Inflammatory macrophage (primary cell): ENCODE measurements around the gene ATG101.

Source experiments
- DNase-seq, 2 donors: peaks; one replicate each; pipeline ENCODE4 v3.0.0-alpha.2; 2020 to 2022

ATG101 gene

DNA sequence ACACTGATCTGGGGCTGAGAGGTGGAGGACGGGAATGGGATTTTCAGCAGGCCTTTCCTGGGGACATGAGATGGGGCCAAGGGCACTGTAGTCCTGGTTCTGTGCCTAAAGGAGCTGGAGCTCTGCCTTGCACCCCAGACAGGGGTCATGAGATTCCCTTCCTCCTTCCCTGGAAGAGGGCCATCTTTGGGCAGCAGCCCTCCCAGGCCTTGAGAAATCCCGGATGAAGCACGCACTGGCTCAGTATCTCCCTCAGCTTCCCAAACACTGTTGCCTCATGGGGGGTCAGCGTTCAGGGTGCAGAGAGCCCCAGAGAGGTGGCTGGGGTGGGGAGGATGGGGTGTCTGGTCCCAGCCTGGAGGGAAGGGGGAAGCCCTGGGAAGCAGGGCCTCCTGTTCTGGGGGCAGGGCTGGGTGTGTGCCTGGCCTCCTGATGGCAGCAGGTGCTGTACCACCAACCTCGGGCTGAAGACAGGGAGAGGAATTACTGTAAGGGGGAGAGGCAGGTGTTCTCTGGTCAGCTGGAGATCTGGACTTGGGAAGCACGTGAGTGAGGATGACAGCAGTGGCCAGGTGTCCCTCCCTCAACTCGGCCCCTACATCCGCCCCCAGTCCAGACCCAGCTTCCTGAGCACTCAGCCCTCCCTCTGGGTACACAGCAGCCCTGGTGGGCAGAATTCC is 26.9 kb upstream of the ATG101 start:
- no peak for DNase-seq

DNA sequence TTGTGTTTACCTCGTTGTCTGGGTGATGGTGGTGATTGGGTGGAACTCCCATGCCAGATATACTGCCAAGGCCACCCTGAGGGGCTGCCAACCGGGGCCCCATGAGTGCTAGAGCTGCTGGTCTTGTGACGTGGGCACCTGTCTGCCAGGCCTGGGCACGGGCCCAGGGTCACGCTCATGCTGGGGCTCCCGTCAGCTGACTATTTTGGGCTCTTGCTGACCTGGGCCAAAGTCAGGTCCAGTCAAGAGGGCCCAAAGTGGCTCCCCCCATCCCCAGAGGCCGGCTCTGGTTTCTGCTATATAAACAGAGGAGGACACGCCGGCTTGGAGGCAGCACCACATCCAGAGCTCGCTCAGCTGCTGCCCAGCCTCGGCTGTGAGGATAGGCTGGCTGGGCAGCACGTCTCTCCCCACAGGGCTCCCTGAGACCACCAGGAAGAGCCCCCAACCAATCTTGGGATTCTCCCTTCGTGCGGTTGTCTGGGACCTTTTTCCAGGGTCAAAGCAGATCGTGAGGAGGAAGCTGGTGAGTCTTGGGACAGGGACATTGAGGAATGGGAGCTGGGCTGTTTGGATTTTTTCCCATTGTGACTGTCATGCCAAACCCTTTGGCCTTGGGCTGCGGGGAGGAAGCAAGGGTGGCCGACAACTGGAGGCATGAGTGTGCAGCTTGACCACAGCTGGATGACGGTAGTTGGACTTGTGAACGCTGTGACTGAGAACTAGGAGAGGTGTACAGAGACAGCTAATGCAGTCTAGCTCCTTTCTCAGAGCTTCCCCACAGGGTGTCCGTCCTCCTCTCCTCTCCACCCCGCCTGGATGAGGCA is 26.2 kb upstream of the ATG101 start:
- no peak for DNase-seq

DNA sequence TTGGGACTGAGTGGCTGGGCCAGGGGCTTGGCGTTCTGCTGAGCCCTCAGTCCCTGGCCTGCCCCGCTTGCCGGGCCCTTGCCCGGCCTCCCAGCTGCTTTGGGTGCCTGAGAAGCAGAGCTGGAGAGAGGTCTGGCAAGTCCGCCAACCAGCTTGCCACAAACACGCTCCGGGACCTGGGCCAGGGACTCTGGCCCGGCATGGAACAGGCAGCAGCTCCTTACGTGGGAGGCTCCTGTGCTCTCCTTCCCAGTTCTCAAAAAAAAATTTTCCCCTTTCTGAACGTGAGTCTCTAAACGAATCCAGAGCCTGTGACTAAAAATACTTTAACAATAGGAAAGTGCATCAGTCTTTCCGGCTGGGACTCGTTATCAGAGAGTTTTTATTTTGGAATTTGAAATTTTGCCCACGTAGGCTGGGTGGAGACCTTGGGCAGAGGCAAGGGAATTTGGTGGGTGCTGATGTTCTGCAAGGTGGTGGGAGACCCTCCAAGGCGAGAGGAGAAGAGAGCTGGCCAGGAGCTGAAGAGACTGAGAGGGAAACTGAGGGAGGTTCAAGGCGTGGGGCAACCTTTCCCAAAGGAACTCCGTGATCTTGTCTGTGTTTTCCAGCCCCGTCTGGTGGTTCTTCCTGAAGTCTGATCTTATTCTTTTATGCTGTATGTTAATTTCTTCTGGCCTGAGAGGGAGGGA is 25.3 kb upstream of the ATG101 start:
- no peak for DNase-seq

DNA sequence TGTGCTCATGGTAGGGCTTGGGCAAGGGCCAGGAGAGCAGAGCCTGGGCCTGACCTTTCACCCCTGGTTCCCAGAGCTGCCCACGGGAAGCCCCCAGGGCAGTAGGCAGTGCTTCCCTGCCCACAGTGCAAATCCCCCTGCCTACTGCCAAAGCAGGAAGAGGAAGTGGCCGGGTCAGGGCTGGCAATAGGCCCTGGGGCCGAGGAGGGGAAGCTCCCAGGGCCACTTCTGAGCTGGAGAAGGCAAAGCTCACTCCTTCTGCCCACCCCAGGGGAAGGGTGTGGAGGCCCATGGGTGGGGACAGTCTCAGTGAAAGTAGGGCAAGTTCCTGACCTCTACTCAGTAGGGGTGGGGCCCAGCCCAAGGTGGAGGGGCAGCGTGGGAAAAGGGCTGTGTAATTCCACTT is 24.0 kb upstream of the ATG101 start:
- peak; percentile 73 to 83 for DNase-seq

DNA sequence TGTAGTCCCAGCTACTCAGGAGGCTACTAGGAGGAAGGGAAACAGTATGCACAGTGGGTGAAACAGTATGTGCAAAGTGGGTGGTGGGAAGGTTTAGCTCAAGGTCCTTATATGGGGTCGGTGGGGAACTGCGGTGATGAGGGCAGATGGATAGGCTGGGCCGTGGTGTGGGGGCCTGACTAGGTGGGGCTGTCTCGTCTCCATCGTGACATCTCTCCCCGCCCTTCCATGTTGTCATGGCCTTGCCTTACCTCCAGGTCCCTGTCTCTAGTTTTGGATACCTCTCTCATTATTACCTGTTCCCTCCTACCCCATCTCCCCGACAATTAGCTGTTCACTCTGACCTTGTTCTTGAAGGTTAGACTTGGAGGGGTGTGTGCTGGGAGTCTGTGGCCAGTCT is 22.9 kb upstream of the ATG101 start:
- DNase-seq: no peak

DNA sequence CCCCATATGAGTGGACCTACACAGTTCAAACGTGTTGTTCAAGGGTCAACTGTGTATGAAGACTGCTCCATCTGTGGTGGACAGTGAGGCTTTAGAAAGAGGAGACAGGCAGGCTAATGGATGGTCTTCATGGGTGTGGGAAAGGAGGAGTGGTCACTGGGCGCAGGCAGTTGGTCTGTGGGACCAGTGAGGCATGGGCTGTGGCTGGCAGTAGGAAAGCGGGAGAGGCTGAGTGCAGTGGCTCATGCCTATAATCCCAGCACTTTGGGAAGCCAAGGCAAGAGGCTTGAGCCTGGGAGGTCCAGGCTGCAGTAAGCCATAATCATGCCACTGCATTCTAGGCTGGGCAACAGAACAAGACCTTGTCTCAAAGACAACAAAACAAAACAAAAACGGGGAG is 20.5 kb upstream of the ATG101 start:
- no peak for DNase-seq

DNA sequence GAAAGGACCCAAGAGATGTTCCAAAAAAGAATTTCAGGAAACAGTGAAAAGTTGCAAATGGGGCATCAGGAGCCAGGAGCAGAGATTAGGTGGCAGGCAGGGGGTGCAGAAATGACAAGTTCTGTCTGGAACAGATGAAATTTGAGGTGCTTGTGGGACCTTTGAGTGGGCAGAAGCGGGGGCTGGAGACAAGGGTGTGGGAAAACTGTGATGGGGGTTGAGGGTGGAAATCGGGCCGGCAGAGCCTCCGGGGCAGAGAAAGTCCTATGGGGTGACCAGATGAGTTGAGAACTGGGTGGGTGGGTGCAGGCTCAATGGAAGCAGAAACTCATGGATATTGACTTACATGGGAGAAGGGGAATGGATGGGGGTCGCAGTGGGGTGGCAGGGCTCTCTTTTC is 20.1 kb upstream of the ATG101 start:
- DNase-seq: no peak

DNA sequence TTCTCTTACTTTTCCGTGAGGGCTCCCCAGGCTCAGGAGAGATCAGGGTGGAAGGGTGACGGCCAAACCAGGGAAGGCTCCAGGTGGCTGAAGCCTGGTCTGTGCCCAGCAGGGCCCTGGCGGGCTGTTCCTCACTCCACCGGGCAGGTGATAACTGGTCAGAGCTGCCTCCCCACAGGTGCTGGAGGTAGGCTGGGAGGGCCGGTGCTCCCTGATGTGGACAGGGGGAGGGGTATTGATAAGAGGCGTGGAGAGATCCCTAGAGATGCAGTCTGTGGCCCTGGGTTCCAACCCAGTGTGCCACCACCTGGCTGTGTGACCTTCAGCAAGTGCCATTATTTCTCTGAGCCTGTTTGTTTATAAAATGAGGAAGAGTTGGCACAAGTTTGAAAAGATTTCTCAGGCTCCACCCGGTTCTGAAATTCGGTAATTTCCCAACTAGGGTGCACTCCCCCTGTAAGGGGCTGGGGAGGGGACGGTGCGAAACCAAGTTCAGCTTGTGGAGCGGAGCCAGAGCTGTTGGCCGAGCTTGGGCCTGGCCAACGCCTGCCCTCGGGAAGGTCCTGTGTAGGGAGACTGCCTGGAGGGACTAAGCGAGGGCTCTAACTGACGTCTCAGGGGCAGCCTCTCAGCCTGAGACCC is 19.5 kb upstream of the ATG101 start:
- peak; percentile 22 to 41 for DNase-seq

DNA sequence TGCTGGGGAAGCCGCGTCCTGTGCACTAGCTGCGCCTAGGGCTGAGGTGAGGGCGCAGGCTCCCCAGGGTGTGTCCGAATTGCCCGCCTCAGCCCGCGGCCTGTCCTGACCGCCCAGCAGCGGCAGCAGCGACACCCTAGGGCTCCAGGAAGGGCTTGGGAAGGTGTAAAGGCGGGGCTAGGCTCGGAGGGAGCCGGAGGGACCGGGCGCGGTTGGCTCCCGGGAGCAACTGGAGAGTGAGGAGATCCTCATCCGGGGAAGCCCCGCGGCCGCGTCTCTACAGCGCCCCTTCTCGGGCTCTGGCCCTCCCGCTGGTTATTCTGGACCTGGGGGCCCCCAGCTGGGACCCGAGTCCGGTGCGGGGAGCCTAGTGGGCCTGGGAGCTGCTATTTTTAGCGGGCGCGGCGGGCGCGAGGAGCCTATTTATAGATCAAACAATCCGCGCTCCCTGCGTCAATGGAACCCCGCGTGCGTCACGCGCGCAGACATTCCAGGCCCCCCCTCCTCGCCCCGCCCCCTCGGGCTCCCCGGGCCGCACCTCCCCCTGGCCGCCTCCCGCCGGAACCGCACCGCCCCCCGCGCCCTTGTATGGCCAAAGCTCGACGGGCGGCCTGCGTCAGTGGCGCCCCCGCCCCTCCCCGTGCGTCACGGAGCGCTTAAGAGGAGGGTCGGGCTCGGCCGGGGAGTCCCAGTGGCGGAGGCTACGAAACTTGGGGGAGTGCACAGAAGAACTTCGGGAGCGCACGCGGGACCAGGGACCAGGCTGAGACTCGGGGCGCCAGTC is 18.8 kb upstream of the ATG101 start, which contains the start of gene NR4A1:
TSS of gene NR4A1 (plus strand) at position 685 of the 784 bp plus-strand sequence. CDS start 2,887 bp downstream, outside the sequence.
- DNase-seq: peak; percentile 62 to 77

DNA sequence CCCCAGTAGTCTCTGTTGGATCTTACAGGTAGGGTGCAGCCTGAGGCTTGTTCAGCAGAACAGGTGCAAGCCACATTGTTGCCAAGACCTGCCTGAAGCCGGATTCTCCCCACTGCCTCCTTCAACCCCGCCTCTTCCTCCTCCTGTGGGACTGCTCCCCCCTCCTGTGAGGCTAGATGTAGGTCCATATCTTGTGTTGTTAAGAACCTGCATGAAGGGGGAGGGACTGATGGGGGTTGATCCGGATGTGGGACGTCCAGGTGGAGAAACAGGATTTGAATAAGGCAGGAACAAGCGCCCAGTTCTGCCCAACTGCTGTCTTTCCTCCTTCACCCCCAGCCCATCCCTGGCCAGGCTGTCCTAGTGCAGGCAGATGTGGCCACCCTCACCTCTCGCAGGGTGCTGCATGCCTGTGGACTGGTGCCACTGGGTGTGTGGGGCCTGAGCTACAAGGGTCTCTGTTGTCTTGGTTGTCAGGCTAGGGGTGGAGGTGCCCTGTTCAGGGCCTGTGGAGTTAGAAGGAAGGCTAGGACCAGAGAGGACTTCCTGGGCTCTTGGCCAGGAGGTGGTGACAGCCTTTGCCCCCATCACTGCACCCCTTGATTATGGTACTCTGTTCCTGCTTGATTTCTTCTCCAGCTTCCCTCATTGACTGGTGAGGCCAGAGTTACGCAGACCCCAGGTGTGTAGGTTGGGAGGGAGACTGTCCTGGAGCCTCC is 17.2 kb upstream of the ATG101 start:
- DNase-seq: no peak

DNA sequence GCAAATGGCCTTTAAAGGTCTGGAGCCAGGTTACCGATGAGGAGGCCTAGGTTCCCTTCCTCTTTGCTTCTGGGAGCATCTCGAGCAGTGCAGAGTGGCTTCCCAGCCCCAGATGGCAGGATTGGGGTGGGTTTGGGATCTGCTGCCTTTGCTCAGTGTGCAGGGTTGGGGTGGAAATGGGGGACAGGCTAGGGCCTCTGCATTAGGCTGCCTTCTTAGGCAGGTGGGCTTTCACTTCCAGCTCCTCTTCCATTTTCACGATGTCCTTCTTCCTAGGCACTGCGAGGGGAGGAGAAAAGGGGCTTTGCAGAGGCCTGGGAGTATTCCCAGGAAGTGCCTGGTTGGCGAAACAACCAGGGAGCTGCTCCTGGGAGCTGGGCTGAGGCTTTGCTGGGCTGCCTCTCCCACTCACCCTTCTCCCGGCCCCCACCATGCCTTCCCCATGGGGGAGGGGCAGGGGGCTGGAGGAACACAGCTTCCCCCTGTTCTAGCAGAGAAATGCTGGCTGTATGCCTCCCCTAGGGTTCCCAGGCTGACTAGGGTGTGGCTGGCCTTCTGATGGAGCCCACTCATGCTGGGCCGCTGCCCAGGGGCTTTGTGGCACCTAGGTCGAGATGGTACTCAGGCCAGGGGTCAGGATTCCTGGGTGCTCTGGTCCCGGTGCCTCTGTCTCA is 16.1 kb upstream of the ATG101 start:
- no peak for DNase-seq

DNA sequence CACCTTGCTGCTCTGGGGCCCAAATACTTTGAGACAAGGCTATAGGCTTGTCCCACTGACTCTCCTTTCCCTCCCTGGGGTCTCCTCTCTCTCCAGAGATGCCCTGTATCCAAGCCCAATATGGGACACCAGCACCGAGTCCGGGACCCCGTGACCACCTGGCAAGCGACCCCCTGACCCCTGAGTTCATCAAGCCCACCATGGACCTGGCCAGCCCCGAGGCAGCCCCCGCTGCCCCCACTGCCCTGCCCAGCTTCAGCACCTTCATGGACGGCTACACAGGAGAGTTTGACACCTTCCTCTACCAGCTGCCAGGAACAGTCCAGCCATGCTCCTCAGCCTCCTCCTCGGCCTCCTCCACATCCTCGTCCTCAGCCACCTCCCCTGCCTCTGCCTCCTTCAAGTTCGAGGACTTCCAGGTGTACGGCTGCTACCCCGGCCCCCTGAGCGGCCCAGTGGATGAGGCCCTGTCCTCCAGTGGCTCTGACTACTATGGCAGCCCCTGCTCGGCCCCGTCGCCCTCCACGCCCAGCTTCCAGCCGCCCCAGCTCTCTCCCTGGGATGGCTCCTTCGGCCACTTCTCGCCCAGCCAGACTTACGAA is 15.4 kb upstream of the ATG101 start:
- DNase-seq: no peak

DNA sequence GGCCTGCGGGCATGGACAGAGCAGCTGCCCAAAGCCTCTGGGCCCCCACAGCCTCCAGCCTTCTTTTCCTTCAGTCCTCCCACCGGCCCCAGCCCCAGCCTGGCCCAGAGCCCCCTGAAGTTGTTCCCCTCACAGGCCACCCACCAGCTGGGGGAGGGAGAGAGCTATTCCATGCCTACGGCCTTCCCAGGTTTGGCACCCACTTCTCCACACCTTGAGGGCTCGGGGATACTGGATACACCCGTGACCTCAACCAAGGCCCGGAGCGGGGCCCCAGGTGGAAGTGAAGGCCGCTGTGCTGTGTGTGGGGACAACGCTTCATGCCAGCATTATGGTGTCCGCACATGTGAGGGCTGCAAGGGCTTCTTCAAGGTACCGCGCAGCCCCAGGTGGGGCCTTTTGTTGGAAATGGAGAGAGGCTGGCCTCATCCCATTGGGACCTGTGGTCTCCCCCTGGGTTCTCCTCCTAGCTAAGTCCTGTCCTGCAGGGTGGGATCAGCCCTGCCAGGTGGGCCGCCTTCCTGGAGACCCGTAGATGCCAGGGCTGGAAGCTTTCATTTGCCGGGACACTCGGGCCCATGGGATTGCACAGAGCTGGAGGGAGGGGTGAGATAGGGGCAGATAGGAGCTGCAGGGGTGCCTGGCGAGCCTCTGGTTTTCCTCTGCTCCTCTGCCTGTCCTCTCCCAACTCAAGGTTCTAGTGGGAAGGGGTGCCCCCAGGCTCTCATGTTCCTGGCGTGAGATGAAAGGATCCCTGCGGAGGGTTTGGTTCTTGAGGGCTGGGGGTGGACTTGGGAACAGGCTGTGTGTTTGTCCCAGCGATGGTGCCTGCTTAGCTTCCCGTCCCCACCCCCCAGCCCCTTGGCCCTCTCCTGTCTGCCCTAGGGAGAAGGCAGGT is 14.7 kb upstream of the ATG101 start:
- DNase-seq: no peak

DNA sequence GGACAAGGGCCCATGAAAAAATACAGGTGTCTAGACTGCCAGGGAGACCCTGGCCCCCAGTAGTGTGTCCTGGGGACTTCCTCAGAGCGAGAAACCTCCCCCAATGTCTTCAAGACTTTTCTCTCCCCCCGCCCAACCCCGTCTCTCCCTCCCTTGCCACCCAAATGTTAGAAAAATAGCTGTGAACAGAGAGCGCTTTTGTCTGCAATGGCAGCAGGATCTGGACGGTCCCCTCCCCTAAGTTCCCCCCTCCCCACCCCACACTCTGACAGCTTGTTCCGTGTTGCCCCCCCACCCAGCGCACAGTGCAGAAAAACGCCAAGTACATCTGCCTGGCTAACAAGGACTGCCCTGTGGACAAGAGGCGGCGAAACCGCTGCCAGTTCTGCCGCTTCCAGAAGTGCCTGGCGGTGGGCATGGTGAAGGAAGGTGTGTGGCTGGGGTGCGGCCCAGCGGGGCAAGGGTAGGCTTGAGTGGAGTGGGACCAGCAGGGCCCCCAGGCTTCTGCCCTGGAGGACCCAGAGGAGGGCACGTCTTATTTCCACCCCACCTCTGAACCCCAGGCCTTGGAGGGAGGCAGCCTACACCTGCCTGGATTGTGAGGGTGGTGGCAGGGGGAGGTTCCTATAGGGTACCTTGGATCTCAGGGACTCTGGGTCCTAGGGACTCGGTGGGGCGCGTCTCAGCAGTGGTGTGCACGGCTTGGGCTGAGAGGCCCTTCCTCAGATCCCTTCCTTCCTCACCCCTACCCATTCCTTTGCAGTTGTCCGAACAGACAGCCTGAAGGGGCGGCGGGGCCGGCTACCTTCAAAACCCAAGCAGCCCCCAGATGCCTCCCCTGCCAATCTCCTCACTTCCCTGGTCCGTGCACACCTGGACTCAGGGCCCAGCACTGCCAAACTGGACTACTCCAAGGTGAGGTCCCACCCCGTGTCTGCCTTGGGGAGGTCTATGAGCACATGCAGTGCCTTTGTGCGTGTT is 13.8 kb upstream of the ATG101 start:
- no peak for DNase-seq

DNA sequence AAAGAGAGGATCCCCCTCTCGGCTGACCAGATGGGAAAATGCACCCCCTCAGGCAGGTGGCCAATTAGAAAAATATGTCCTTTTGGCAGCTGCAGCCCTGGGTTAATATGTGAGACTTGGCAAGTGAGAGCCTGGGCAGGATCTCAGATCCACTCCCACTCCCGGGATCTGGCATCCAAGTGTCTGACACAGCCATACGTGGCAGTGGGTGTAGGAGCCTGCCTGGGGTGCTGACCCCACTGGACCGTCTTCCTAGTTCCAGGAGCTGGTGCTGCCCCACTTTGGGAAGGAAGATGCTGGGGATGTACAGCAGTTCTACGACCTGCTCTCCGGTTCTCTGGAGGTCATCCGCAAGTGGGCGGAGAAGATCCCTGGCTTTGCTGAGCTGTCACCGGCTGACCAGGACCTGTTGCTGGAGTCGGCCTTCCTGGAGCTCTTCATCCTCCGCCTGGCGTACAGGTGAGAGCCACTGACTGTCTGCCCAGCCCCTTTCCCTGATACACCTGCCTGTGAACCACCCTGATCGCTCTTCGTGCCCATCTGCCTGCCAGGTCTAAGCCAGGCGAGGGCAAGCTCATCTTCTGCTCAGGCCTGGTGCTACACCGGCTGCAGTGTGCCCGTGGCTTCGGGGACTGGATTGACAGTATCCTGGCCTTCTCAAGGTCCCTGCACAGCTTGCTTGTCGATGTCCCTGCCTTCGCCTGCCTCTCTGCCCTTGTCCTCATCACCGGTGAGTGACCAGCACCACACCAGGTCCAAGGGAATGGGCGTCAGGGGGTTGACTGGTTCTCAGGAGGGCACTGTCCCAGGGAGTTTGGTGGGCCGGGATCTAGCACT is 12.8 kb upstream of the ATG101 start:
- no peak for DNase-seq

DNA sequence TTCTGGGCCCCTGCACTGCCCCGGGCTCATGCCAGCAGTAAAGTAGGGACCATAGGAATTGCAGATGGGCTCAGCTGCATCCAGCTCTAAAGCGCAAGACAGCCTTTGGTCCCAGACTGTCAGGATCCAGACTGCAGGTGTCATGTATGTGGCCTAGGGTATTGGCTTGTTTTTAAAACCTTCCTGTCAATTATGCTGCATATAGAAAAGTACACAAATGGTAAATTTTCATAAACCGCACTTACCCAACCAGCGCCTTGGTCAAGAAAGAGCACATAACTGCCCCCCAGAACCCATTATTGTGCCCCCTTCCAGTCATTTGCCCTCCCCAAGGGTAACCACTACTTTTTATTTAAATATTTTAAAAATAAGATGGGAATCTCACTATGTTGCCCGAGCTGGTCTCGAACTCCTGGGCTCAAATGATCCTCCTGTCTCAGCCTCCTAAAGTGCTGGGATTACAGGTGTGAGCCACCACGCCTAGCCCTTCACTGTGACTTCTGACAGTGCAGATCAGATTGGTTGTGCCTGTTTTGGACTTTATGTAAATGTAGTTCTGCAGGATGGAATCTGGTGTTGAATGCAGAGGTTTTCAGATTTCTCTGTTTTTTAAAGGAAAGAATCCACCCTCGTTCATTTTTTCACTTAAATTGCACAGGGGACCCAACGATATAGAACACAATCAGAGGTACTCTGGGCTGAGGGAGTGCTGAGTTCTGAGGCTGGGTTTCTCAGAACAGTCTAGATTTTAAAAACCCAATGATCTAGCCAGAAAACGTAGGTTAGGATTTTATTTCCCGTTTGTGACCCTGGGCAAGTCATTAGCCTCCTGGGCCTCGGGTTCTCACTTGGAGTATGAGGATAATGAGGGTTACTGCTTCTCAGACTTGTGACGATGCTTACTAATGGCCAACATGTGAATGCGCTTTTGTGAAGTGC is 11.9 kb upstream of the ATG101 start:
- no peak for DNase-seq
